ENCODE data around the gene S100A10.

- TF ChIP-seq CTCF (IDR thresholded peaks at IDR 0.05): no peak
- no peak for TF ChIP-seq POLR2A (IDR thresholded peaks at IDR 0.05)
Observed at GRCh38 chr1:152007047-152007446, 13.4 kb upstream of the S100A10 start.

All from body of pancreas (tissue), 4 donors.